ENCODE measurements around the gene LHPP. TPM values are rescaled to one million over a fixed set of nuclear protein-coding genes. Genes with fewer than 3 reads are reported as not detected.

Gene LHPP
- total RNA-seq, 1 donor from 2014 or later = 19.6 TPM

DNA sequence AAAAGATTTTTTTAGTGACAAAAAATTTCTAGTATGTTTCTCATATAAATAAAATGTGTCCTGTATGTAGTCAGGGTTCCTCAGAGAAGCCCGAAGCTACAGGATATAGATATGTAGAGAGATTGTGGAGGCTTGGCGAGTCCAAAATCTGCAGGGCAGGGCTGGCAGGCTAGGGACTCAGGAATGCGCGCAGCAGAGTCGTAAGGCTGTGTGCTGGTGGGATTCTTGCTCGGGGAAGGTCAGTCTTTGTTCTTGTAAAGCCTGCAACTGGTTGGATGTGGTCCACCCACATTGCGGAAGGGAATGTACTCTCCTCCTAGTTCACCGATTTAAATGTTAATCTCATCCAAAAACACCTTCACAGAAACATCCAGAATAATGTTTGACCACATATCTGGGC is 30.6 kb downstream of the LHPP start:
- Mint-ChIP-seq H3K9me3 (no peaks in the 10 kb centered on the region), H3K4me3 (no peak overlapping the region), H3K27ac (no peak overlapping the region), H3K4me1 (no peaks in the 10 kb centered on the region), H3K27me3 (ENCODE audit: low read depth) (no peaks in the 10 kb centered on the region), H3K36me3 (peaks cover 12% of the 10 kb centered on the region)
- DNase-seq (ENCODE audit: low spot score in 2 of 2, unreplicated experiment in 2 of 2) = no peak
- TF ChIP-seq CTCF (IDR thresholded peaks at IDR 0.05; ENCODE audit: unreplicated experiment) = no peak

- H3K36me3 Mint-ChIP-seq = peaks cover 11% of the 10 kb centered on the region
- no peaks in the 10 kb centered on the region for H3K4me1 Mint-ChIP-seq
- DNase-seq (ENCODE audit: low spot score in 2 of 2, unreplicated experiment in 2 of 2) = no peak
- no peak overlapping the region for H3K27ac Mint-ChIP-seq
- no peak for TF ChIP-seq CTCF (IDR thresholded peaks at IDR 0.05; ENCODE audit: unreplicated experiment)
- no peaks in the 10 kb centered on the region for H3K9me3 Mint-ChIP-seq
- no peaks in the 10 kb centered on the region for H3K27me3 Mint-ChIP-seq (ENCODE audit: low read depth)
- no peak overlapping the region for H3K4me3 Mint-ChIP-seq
Observed at GRCh38 chr10:124493214-124493882, 31.7 kb downstream of the LHPP start.

- no peak overlapping the region for H3K4me3 Mint-ChIP-seq
Observed at GRCh38 chr10:124494046-124494807, 32.6 kb downstream of the LHPP start.

GRCh38 chr10:124495162-124495561 is 33.5 kb downstream of the LHPP start:
- H3K27me3 Mint-ChIP-seq (ENCODE audit: low read depth) = no peaks in the 10 kb centered on the region
- H3K27ac Mint-ChIP-seq = no peak overlapping the region
- H3K36me3 Mint-ChIP-seq = peaks cover 12% of the 10 kb centered on the region
- no peak overlapping the region for H3K4me3 Mint-ChIP-seq
- no peaks in the 10 kb centered on the region for H3K4me1 Mint-ChIP-seq
- H3K9me3 Mint-ChIP-seq = no peaks in the 10 kb centered on the region
- DNase-seq (ENCODE audit: low spot score in 2 of 2, unreplicated experiment in 2 of 2) = no peak
- no peak for TF ChIP-seq CTCF (IDR thresholded peaks at IDR 0.05; ENCODE audit: unreplicated experiment)

More at GRCh38 chr10:124494046-124494807, 32.6 kb downstream of the LHPP start:
- Mint-ChIP-seq H3K27ac (no peak overlapping the region), H3K27me3 (ENCODE audit: low read depth) (no peaks in the 10 kb centered on the region), H3K9me3 (no peaks in the 10 kb centered on the region), H3K4me1 (no peaks in the 10 kb centered on the region), H3K36me3 (peaks cover 9% of the 10 kb centered on the region)
- no peak for DNase-seq (ENCODE audit: low spot score in 2 of 2, unreplicated experiment in 2 of 2)
- TF ChIP-seq CTCF (IDR thresholded peaks at IDR 0.05; ENCODE audit: unreplicated experiment) = no peak

DNA sequence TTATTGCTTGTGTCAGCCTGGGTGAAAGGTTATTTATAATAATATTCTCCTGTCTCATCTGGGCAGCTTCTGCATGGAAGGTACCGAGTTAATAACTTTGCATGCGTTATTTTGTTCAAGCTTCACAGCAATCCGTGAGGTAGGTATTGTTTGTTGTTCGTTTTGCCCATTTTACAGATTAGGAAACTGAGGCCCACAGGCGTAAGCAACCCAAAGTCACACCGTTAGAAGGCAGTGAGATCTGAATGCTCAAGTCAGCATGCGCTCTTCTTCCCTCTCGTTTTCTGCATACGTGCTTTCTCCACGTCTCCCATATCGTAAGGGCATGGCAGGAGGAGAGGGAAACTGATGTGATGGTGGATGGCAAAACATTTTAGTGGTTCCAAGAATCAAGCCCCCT is 34.1 kb downstream of the LHPP start:
- H3K27ac Mint-ChIP-seq = no peak overlapping the region
- peaks cover 3% of the 10 kb centered on the region for H3K9me3 Mint-ChIP-seq
- H3K4me3 Mint-ChIP-seq = no peak overlapping the region
- H3K27me3 Mint-ChIP-seq (ENCODE audit: low read depth) = no peaks in the 10 kb centered on the region
- peaks cover 11% of the 10 kb centered on the region for H3K36me3 Mint-ChIP-seq
- DNase-seq (ENCODE audit: low spot score in 2 of 2, unreplicated experiment in 2 of 2) = no peak
- TF ChIP-seq CTCF (IDR thresholded peaks at IDR 0.05; ENCODE audit: unreplicated experiment) = no peak
- no peaks in the 10 kb centered on the region for H3K4me1 Mint-ChIP-seq
